ENCODE results near the gene PCDHGA9.
"Not testable (repeated sequence)": the region's sequence is repeated elsewhere in the genome, so short reads cannot be mapped to it uniquely, and the experiment has no call there.

The PCDHGA9 gene

GRCh38 chr5:141384471-141385267 is 17.9 kb upstream of the PCDHGA9 start:
- DNase-seq: no peak

GRCh38 chr5:141387557-141388311 is 14.8 kb upstream of the PCDHGA9 start, which contains the start of gene PCDHGB4:
PCDHGB4 (plus strand) TSS chr5:141387698; CDS start chr5:141387885, 187 bp downstream.
- DNase-seq: not testable (repeated sequence)

GRCh38 chr5:141388661-141389060 is 13.9 kb upstream of the PCDHGA9 start:
- no peak for DNase-seq

- no peak for DNase-seq
These were observed 13.2 kb upstream of the PCDHGA9 start for GRCh38 chr5:141389153-141390042.

GRCh38 chr5:141392429-141393198 is 10.0 kb upstream of the PCDHGA9 start, which contains the start of gene PCDHGA8:
PCDHGA8 (plus strand) TSS chr5:141392633; CDS start chr5:141392814, 181 bp downstream.
- no peak for DNase-seq

- no peak for DNase-seq
These were observed 9.3 kb upstream of the PCDHGA9 start for GRCh38 chr5:141393267-141393666.

GRCh38 chr5:141394401-141395187 is 8.0 kb upstream of the PCDHGA9 start:
- DNase-seq: not testable (repeated sequence)

GRCh38 chr5:141397756-141398551 is 4.6 kb upstream of the PCDHGA9 start, which contains the start of gene PCDHGB5:
PCDHGB5 (plus strand) TSS chr5:141397947; CDS start chr5:141398128, 181 bp downstream.
- peak in 1 of 2 experiments; percentile 58 for DNase-seq

GRCh38 chr5:141398608-141399007 is 4.0 kb upstream of the PCDHGA9 start:
- DNase-seq: no peak

GRCh38 chr5:141399555-141400258 is 2.9 kb upstream of the PCDHGA9 start:
- no peak for DNase-seq

- DNase-seq: no peak
These were observed 809 bp downstream of the PCDHGA9 start for GRCh38 chr5:141403387-141403786.

GRCh38 chr5:141407790-141408505 is 5.4 kb downstream of the PCDHGA9 start, which contains the start of gene PCDHGB6:
PCDHGB6 (plus strand) TSS chr5:141408021; CDS start chr5:141408203, 182 bp downstream.
- peak; percentile 60 to 64 for DNase-seq

- DNase-seq: no peak
These were observed 7.2 kb downstream of the PCDHGA9 start for GRCh38 chr5:141409598-141410306.

- DNase-seq: no peak
These were observed 9.0 kb downstream of the PCDHGA9 start for GRCh38 chr5:141411575-141411974.

- peak in 1 of 2 experiments; percentile 66 for DNase-seq
These were observed 10.4 kb downstream of the PCDHGA9 start, which contains the start of gene PCDHGA10 for GRCh38 chr5:141412854-141413539. PCDHGA10 (plus strand) TSS chr5:141412987; CDS start chr5:141413176, 189 bp downstream.

- DNase-seq: no peak
These were observed 11.0 kb downstream of the PCDHGA9 start for GRCh38 chr5:141413540-141414069.

Data from activated T-cell treated with anti-CD3 and anti-CD28 coated beads, Interleukin-2, amount 50 U/mL, for 48 hours (primary cell).